PC-9 (cell line): Measurements from ENCODE around the gene LRFN2.

Source experiments
- EZH2 ChIP-seq: fragments of 200-600 bp; sonication (generic); IDR thresholded peaks from 2 replicates; pipeline ENCODE4 v1.8.0; 2017; ENCODE audit warnings: antibody characterized with exemption, low read depth
- TF ChIP-seq, protein P1 (sequence below): fragments of 200-600 bp; sonication (generic); conservative IDR thresholded peaks from 2 replicates; pipeline ENCODE4 v1.6.1; 2017; ENCODE audit warnings: mixed run types, antibody characterized with exemption, mild to moderate bottlenecking, moderate library complexity

DNA sequence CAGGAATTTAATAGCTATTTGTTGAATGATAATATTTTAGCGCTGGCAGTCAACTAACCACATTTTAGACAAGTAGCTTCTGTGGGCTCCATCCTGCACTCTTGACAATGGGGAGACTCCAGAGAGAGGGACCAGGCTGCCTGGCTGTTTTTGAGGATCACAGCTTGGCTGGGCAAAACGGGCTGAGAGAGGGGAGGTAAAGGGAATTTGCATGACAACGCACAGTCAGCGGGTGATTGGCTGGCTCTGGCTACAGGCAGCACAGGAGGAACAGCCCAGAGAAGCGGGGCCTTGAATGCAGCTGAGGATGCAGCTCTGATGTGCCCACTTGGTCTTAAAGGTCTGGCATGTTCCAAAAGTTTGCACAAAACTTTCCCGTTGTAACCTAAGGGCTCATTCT is 41.2 kb downstream of the LRFN2 start:
- TF ChIP-seq, protein P1, sequence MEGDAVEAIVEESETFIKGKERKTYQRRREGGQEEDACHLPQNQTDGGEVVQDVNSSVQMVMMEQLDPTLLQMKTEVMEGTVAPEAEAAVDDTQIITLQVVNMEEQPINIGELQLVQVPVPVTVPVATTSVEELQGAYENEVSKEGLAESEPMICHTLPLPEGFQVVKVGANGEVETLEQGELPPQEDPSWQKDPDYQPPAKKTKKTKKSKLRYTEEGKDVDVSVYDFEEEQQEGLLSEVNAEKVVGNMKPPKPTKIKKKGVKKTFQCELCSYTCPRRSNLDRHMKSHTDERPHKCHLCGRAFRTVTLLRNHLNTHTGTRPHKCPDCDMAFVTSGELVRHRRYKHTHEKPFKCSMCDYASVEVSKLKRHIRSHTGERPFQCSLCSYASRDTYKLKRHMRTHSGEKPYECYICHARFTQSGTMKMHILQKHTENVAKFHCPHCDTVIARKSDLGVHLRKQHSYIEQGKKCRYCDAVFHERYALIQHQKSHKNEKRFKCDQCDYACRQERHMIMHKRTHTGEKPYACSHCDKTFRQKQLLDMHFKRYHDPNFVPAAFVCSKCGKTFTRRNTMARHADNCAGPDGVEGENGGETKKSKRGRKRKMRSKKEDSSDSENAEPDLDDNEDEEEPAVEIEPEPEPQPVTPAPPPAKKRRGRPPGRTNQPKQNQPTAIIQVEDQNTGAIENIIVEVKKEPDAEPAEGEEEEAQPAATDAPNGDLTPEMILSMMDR, result no peak
- no peak for TF ChIP-seq EZH2
